Esophagus mucosa (tissue), 1 donor: ENCODE data around the gene CORO7. TPM values are rescaled to one million over a fixed set of nuclear protein-coding genes. Genes with fewer than 3 reads are reported as not detected.

ENCODE experiments used
- ATAC-seq: fragments of 200-7000 bp; cut with Tn5 transposase; one replicate; pipeline ENCODE4 v1.9.1; 2020
- total RNA-seq: library from RNA; stranded (reverse); gene quantifications from one replicate; pipeline ENCODE4 v1.2.4, GENCODE V29; 2023
- donor health status: DM: yes; HTN: yes; CAD: no.

CORO7 gene
- total RNA-seq, 1 donor from 2014 or later: 7.9 TPM

GRCh38 chr16:4426021-4426684 lies 9.8 kb upstream of the CORO7 start:
- peak; percentile 33 for ATAC-seq

GRCh38 chr16:4425378-4426020 lies 9.1 kb upstream of the CORO7 start, which contains the start of gene DNAJA3:
Gene DNAJA3, plus strand, starts transcription at chr16:4425868. Its CDS starts 14 bp downstream, at chr16:4425882.
- ATAC-seq: peak; percentile 92

GRCh38 chr16:4420505-4421105 lies 4.2 kb upstream of the CORO7 start:
- ATAC-seq: no peak

- ATAC-seq: no peak
Observed at GRCh38 chr16:4419402-4419959, 3.1 kb upstream of the CORO7 start.

- ATAC-seq: peak; percentile 25
Observed at GRCh38 chr16:4415538-4416199, 727 bp downstream of the CORO7 start.

GRCh38 chr16:4414187-4414917 lies 2.0 kb downstream of the CORO7 start:
- no peak for ATAC-seq

GRCh38 chr16:4412854-4413253 lies 3.5 kb downstream of the CORO7 start:
- no peak for ATAC-seq

- no peak for ATAC-seq
Observed at GRCh38 chr16:4412159-4412558, 4.2 kb downstream of the CORO7 start.

- ATAC-seq: no peak
Observed at GRCh38 chr16:4411684-4412083, 4.7 kb downstream of the CORO7 start.

- ATAC-seq: no peak
Observed at GRCh38 chr16:4410335-4411075, 5.9 kb downstream of the CORO7 start.

GRCh38 chr16:4409081-4409932 lies 7.1 kb downstream of the CORO7 start:
- ATAC-seq: peak; percentile 69

GRCh38 chr16:4408323-4408690 lies 8.1 kb downstream of the CORO7 start:
- no peak for ATAC-seq

- ATAC-seq: no peak
Observed at GRCh38 chr16:4407543-4408322, 8.7 kb downstream of the CORO7 start.

- no peak for ATAC-seq
Observed at GRCh38 chr16:4404967-4405696, 11.3 kb downstream of the CORO7 start.

GRCh38 chr16:4404247-4404966 lies 12.0 kb downstream of the CORO7 start:
- no peak for ATAC-seq

GRCh38 chr16:4403133-4403949 lies 13.1 kb downstream of the CORO7 start:
- ATAC-seq: peak; percentile 2

- ATAC-seq: peak; percentile 85
Observed at GRCh38 chr16:4402439-4403132, 13.8 kb downstream of the CORO7 start.
